HepG2 (cell line): ENCODE measurements around the gene P4HB. TPM values are rescaled to one million over a fixed set of nuclear protein-coding genes. Genes with fewer than 3 reads are reported as not detected.

Experiments used
- ARID4A ChIP-seq: sonication (generic); formaldehyde crosslinking; IDR thresholded peaks from 2 replicates; pipeline ENCODE4 v1.5.0; 2020; ENCODE audit warnings: mild to moderate bottlenecking, missing genetic modification reagents, borderline replicate concordance
- BORCS8-MEF2B ChIP-seq: sonication (generic); formaldehyde crosslinking; IDR thresholded peaks from 2 replicates; pipeline ENCODE4 v1.8.0; 2022; ENCODE audit warnings: mild to moderate bottlenecking, missing genetic modification reagents
- CENPT ChIP-seq: sonication (generic); formaldehyde crosslinking; IDR thresholded peaks from 2 replicates; pipeline ENCODE4 v1.8.0; 2022; ENCODE audit warnings: low read depth, mild to moderate bottlenecking, moderate library complexity, missing genetic modification reagents
- EEA1 ChIP-seq: sonication (generic); formaldehyde crosslinking; IDR thresholded peaks from 2 replicates; pipeline ENCODE4 v1.5.1; 2020; ENCODE audit warnings: mild to moderate bottlenecking, missing genetic modification reagents, borderline replicate concordance
- HDAC6 ChIP-seq: fragments of 200-600 bp; sonication (generic); IDR thresholded peaks from 2 replicates; pipeline ENCODE4 v1.7.0; 2017; ENCODE audit warnings: mild to moderate bottlenecking, antibody characterized with exemption, low read length, low read depth
- HMG20A ChIP-seq: IDR thresholded peaks from 2 replicates; pipeline ENCODE4 v1.6.1; 2016; ENCODE audit warnings: borderline replicate concordance
- KDM3A ChIP-seq: IDR thresholded peaks from 2 replicates; pipeline ENCODE4 v1.6.1; 2018; ENCODE audit warnings: low read depth, missing compliant biosample characterization
- MBD4 ChIP-seq: IDR thresholded peaks from 2 replicates; pipeline ENCODE4 v1.6.1; 2012; ENCODE audit warnings: low read length, inconsistent platforms, borderline replicate concordance
- PRDM4 ChIP-seq: sonication (generic); formaldehyde crosslinking; IDR thresholded peaks from 2 replicates; pipeline ENCODE4 v1.9.0; 2021; ENCODE audit warnings: missing genetic modification reagents, borderline replicate concordance
- TFDP1 ChIP-seq: IDR thresholded peaks from 2 replicates; pipeline ENCODE4 v1.6.1; 2016; ENCODE audit warnings: missing compliant biosample characterization, missing genetic modification reagents, borderline replicate concordance
- ZBTB1 ChIP-seq: sonication (generic); formaldehyde crosslinking; IDR thresholded peaks from 2 replicates; pipeline ENCODE4 v1.4.0; 2020; ENCODE audit warnings: missing genetic modification reagents, borderline replicate concordance
- ZNF609 ChIP-seq: sonication (generic); formaldehyde crosslinking; IDR thresholded peaks from 2 replicates; pipeline ENCODE4 v1.4.0; 2020; ENCODE audit warnings: mild to moderate bottlenecking, missing genetic modification reagents, borderline replicate concordance
- ZNF761 ChIP-seq: sonication (generic); formaldehyde crosslinking; conservative IDR thresholded peaks from 2 replicates; pipeline ENCODE4 v1.4.0; 2020; ENCODE audit warnings: mild to moderate bottlenecking, missing genetic modification reagents
- polyA plus RNA-seq, 8 experiments: library from polyadenylated mRNA; depleted of rRNA in 3 of 8; stranded (reverse) in 7 of 8; unstranded in 1 of 8; fragments of >200 nt; fragmentation: Illumina TruSeq in 4 of 8; extraction: Trizol in 4 of 8; gene quantifications; 2 replicates each; pipeline versions ENCODE4 v1.2.1 to v1.2.3, GENCODE V29; 2011 to 2016; ENCODE audit warnings: low read depth in 4 of 8, missing spikeins in 1 of 8, mixed read lengths in 1 of 8; ENCODE audit not compliant: insufficient read depth in 1 of 8
- total RNA-seq, 5 experiments: library from RNA; depleted of rRNA; stranded (reverse); fragments of >200 nt; fragmentation: Illumina TruSeq; extraction: Trizol; gene quantifications; 2 replicates each; pipeline ENCODE4 v1.2.3, GENCODE V29; 2016; ENCODE audit warnings: low read depth in 1 of 5

Gene P4HB
- total and polyA plus RNA-seq, 2 of the 13 experiments (the other 11 are each of a cell fraction or from before 2014, with no cell fraction given) = 185 to 782 TPM

- TF ChIP-seq ARID4A = no peak
- TF ChIP-seq TFDP1 (CRISPR knock-in tag) = no peak
- TF ChIP-seq BORCS8-MEF2B = peak; percentile 78; the same call in 1 of the 2 replicates
- 0 out of 2 replicates have a peak, but pooled peaks have one; percentile 36 for TF ChIP-seq MBD4
- no peak for TF ChIP-seq CENPT (CRISPR knock-in tag)
- TF ChIP-seq EEA1 (CRISPR knock-in tag) = no peak
- no peak for TF ChIP-seq HMG20A (CRISPR knock-in tag)
- no peak for TF ChIP-seq HDAC6
- no peak for TF ChIP-seq KDM3A (CRISPR knock-in tag)
- TF ChIP-seq PRDM4 (CRISPR knock-in tag) = no peak
- no peak for TF ChIP-seq ZNF761 (CRISPR knock-in tag)
- no peak for TF ChIP-seq ZBTB1
- TF ChIP-seq ZNF609 (CRISPR knock-in tag) = no peak
Measured at GRCh38 chr17:81901167-81902022, 41.1 kb upstream of the P4HB start (continued).
